Stimulated activated naive B cell treated with anti-CD40 and anti-IgM and Interleukin-4, amounts not matched to agents 10 μg/mL and 1 μg/mL and 100 μg/mL, for 72 hours (primary cell): ENCODE measurements around the gene GBP6.
"Not testable (repeated sequence)": the region's sequence is repeated elsewhere in the genome, so short reads cannot be mapped to it uniquely, and the experiment has no call there.

Experiments
- ATAC-seq, 2 donors: fragments of 150-1000 bp; cut with Tn5 transposase; replicated peaks; 2 replicates each; pipeline ENCODE4 v1.10.0; 2021; ENCODE audit warnings: moderate library complexity in 1 of 2
- DNase-seq: peaks from one replicate; pipeline ENCODE4 v3.0.0; 2021
- H3K27ac Mint-ChIP-seq: one replicate; pipeline ENCODE4 v1.8.0; 2022; ENCODE audit warnings: mild to moderate bottlenecking, mixed read lengths
- H3K27me3 Mint-ChIP-seq, 2 donors: one replicate each; pipeline ENCODE4 v1.8.0; 2022; ENCODE audit warnings: mixed read lengths in 2 of 2
- H3K36me3 Mint-ChIP-seq, 2 donors: one replicate each; pipeline ENCODE4 v1.8.0; 2022; ENCODE audit warnings: mixed read lengths in 2 of 2, mild to moderate bottlenecking in 1 of 2
- H3K4me1 Mint-ChIP-seq, 2 donors: one replicate each; pipeline ENCODE4 v1.8.0; 2022; ENCODE audit warnings: mixed read lengths in 2 of 2, mild to moderate bottlenecking in 1 of 2
- H3K4me3 Mint-ChIP-seq, 2 donors: one replicate each; pipeline ENCODE4 v1.8.0; 2022; ENCODE audit warnings: mild to moderate bottlenecking in 2 of 2, mixed read lengths in 2 of 2, moderate library complexity in 1 of 2
- H3K9me3 Mint-ChIP-seq, 2 donors: one replicate each; pipeline ENCODE4 v1.8.0; 2022; ENCODE audit warnings: mixed read lengths in 2 of 2, mild to moderate bottlenecking in 1 of 2

Gene GBP6

GRCh38 chr1:89394851-89395250 is 31.0 kb downstream of the GBP6 start:
- DNase-seq = no peak
- H3K4me1 Mint-ChIP-seq = no peaks in the 10 kb centered on the region
- no peak overlapping the region for H3K27ac Mint-ChIP-seq
- H3K4me3 Mint-ChIP-seq = no peak overlapping the region
- H3K27me3 Mint-ChIP-seq = no peaks in the 10 kb centered on the region
- H3K36me3 Mint-ChIP-seq = peaks cover 0 to 3% of the 10 kb centered on the region in 2 donors
- H3K9me3 Mint-ChIP-seq = peaks cover 12 to 13% of the 10 kb centered on the region in 2 donors
- ATAC-seq = no peak

DNA sequence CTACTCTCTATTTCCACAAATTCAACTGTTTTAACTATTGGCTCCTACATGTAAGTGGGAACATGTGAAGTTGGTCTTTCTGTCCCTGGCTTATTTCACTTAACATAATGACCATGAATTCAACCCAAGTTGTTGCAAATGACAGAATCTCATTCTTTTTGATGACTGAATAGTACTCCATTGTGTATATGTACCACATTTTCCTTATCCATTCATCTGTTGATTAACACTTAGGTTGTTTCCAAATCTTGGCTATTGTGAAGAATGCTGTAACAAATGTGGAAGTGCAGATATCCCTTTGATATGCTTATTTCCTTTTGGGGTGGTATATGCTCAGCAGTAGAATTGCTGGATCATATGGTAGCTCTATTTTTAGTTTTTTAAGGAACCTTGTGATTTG is 33.0 kb downstream of the GBP6 start:
- DNase-seq (no peak), ATAC-seq (no peak)
- H3K4me3 Mint-ChIP-seq = no peak overlapping the region
- H3K4me1 Mint-ChIP-seq = no peaks in the 10 kb centered on the region
- peaks cover 0 to 2% of the 10 kb centered on the region in 2 donors for H3K27me3 Mint-ChIP-seq
- H3K36me3 Mint-ChIP-seq = peaks cover 0 to 3% of the 10 kb centered on the region in 2 donors
- no peak overlapping the region for H3K27ac Mint-ChIP-seq
- H3K9me3 Mint-ChIP-seq = peaks cover 12 to 14% of the 10 kb centered on the region in 2 donors

- H3K27ac Mint-ChIP-seq = no peak overlapping the region
- ATAC-seq = no peak
- H3K9me3 Mint-ChIP-seq = peaks cover 0 to 2% of the 10 kb centered on the region in 2 donors
- no peaks in the 10 kb centered on the region for H3K36me3 Mint-ChIP-seq
- peaks cover 4 to 9% of the 10 kb centered on the region in 2 donors for H3K4me1 Mint-ChIP-seq
- DNase-seq = no peak
- peaks cover 7 to 17% of the 10 kb centered on the region in 2 donors for H3K27me3 Mint-ChIP-seq
- H3K4me3 Mint-ChIP-seq = no peak overlapping the region
Measured at GRCh38 chr1:89405275-89405929, 41.5 kb downstream of the GBP6 start.

GRCh38 chr1:89407360-89407759 is 43.5 kb downstream of the GBP6 start:
- peaks cover 0 to 2% of the 10 kb centered on the region in 2 donors for H3K9me3 Mint-ChIP-seq
- no peak overlapping the region for H3K27ac Mint-ChIP-seq
- no peak for DNase-seq
- no peak for ATAC-seq
- peaks cover 4 to 9% of the 10 kb centered on the region in 2 donors for H3K4me1 Mint-ChIP-seq
- no peaks in the 10 kb centered on the region for H3K36me3 Mint-ChIP-seq
- H3K4me3 Mint-ChIP-seq = no peak overlapping the region
- H3K27me3 Mint-ChIP-seq = peaks cover 7 to 12% of the 10 kb centered on the region in 2 donors

DNA sequence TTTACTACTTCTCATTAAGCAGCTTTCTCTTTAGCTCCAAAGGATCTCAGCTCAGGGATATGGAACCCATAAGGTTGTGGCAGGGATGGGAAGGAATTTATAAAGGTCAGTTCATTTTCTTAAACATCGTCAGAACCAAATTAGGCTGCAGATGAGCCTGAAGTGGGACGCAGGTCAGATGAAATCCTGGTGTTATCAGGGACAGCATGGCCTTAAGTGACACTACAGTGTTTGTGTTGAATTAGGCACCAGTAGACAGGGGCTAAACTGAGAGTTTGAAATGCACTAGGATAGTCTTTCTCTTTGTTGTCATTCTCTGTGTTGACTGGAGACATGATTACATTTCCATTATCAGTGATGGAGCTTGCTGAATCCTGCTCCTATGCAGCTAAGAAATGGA is 43.9 kb downstream of the GBP6 start:
- H3K9me3 Mint-ChIP-seq, H3K4me3 Mint-ChIP-seq, H3K27ac Mint-ChIP-seq, H3K4me1 Mint-ChIP-seq, H3K36me3 Mint-ChIP-seq, ATAC-seq, H3K27me3 Mint-ChIP-seq, DNase-seq: not testable (repeated sequence)

- ATAC-seq = no peak
- Mint-ChIP-seq H3K27ac (no peak overlapping the region), H3K4me3 (no peak overlapping the region)
Measured at GRCh38 chr1:89425056-89425455, 61.2 kb downstream of the GBP6 start.

GRCh38 chr1:89429062-89429461 is 65.2 kb downstream of the GBP6 start:
- Mint-ChIP-seq H3K36me3 (no peaks in the 10 kb centered on the region), H3K9me3 (no peaks in the 10 kb centered on the region), H3K4me3 (no peak overlapping the region), H3K27me3 (peaks cover 0 to 15% of the 10 kb centered on the region in 2 donors), H3K4me1 (peaks cover 6 to 9% of the 10 kb centered on the region in 2 donors), H3K27ac (no peak overlapping the region)
- ATAC-seq (peak; percentile 60 to 76), DNase-seq (no peak)

More at GRCh38 chr1:89425056-89425455, 61.2 kb downstream of the GBP6 start:
- peaks cover 0 to under 1% of the 10 kb centered on the region in 2 donors for H3K9me3 Mint-ChIP-seq
- DNase-seq = no peak
- H3K36me3 Mint-ChIP-seq = peaks cover 0 to 2% of the 10 kb centered on the region in 2 donors
- peaks cover 6 to 9% of the 10 kb centered on the region in 2 donors for H3K4me1 Mint-ChIP-seq
- H3K27me3 Mint-ChIP-seq = peaks cover 0 to 18% of the 10 kb centered on the region in 2 donors

GRCh38 chr1:89429681-89430080 is 65.8 kb downstream of the GBP6 start:
- not testable (repeated sequence) for H3K9me3 Mint-ChIP-seq, H3K36me3 Mint-ChIP-seq, H3K27ac Mint-ChIP-seq, H3K4me1 Mint-ChIP-seq, DNase-seq, H3K4me3 Mint-ChIP-seq, ATAC-seq
- peaks cover 0 to 15% of the 10 kb centered on the region in 2 donors for H3K27me3 Mint-ChIP-seq

- Mint-ChIP-seq H3K27me3 (peaks cover 4 to 6% of the 10 kb centered on the region in 2 donors), H3K4me3 (no peak overlapping the region), H3K27ac (no peak overlapping the region), H3K9me3 (peaks cover under 1 to 2% of the 10 kb centered on the region in 2 donors), H3K36me3 (no peaks in the 10 kb centered on the region), H3K4me1 (peaks cover 2 to 5% of the 10 kb centered on the region in 2 donors)
- ATAC-seq (no peak), DNase-seq (no peak)
Measured at GRCh38 chr1:89433421-89433820, 69.6 kb downstream of the GBP6 start.

DNA sequence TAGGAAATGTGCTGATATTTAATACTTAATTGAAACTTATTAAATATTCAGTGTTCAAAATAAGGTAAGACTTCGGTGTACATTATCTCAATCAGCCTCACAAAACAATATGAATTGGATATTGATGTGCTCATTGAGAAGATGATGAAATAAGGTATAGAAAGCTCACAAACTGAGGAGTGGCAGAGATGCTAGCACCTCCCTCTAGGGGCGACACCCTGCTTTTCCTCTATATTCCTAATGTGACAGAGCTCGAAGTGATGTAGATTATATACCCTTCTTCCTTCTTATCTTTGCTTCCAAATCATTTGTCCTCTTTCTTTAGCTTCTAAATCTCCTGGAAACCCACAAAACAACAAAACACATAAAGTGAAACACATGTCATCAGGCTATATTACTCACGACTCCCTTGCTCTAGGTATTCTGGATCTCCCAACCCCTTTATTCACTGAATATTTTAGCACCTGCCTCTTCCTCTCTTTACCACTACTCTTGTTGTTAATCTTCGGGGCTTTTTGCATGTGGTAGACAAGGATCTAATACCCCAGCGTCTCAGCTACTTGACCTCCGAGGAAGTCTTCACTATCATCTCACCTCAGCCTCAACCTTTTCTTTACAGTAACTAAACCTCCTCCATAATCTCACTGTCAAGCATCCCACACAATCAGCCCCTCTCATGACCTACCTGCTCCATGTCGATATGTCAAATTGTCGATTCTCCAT is 70.4 kb downstream of the GBP6 start:
- DNase-seq, H3K27ac Mint-ChIP-seq, ATAC-seq, H3K4me3 Mint-ChIP-seq, H3K4me1 Mint-ChIP-seq, H3K9me3 Mint-ChIP-seq, H3K27me3 Mint-ChIP-seq, H3K36me3 Mint-ChIP-seq: not testable (repeated sequence)
